IPS-NIHi7 (cell line): ENCODE data around the gene CRTC3.

Source experiments
- DNase-seq: peaks from one replicate; pipeline ENCODE4 v3.0.0; 2012; ENCODE audit warnings: mixed read lengths; ENCODE audit errors: extremely low spot score

Gene CRTC3

GRCh38 chr15:90593499-90594158 is 63.9 kb downstream of the CRTC3 start:
- DNase-seq = no peak

DNA sequence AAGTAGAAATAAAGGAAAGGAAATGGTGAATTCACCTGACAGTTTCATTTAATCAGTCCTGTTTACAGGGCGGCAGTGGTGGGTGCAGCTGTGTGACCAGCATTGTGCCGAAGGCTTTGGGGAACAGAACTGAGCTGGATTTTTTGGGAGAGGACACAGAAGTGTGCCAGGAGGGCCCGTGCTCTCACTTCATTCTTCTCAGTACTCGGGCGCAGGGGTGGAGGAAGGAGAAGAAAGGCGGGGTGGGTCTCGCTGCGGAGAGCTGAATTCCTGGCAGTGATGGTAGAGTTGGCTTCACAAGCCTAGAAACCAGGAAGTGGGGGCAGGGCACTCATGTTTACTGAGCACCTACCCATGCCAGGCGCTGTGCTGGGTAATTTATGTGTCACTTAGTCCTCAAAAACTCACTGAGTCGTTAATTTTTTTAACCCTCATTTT is 64.6 kb downstream of the CRTC3 start:
- DNase-seq = no peak

DNA sequence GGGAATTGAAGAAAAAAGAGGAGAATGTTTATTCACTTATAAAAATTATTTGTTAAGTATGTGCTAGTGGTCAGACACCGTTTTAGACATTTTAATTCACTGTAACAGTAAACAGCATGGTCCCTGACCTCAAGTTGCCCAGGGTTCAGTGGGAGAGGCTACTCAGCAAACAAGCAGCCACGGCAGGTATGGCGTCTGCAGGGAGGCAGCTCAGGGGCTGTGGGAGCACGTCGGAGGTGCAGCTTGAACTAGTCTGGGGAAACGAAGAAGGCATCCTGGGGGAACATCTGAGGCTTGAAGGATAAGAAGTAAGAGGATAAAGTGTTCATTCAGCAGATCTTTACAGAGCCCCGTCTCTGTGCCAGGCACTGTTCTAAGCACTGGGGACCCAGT is 66.0 kb downstream of the CRTC3 start:
- no peak for DNase-seq

- DNase-seq = no peak
Measured at GRCh38 chr15:90596943-90597342, 67.2 kb downstream of the CRTC3 start.

- no peak for DNase-seq
Measured at GRCh38 chr15:90597577-90597976, 67.9 kb downstream of the CRTC3 start.

DNA sequence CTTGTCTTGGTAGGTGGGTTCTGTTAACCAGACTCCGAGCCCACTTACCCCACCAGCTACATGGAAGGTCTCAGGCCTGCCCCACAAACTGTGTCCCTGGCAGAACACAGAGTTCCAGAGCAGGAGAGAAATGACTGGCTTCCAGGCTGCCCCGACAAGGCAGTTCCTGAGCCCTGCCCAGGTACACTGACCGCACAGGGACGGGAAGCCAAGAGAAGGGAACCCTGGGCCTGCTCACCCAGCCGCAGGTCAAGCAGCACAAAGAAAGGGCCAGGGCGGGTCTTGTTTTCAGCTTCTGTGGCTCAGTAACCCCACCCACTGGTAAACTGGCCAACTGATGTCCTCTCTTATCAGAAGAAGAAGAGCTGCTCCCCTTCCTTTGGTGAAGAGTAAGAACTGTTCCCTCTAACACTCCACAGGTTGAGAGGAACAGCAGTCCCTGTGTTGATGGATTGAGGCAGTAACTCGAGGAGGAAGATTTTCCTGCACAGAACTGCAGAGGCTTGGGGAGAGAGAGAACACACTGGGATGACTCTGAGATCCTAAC is 68.4 kb downstream of the CRTC3 start:
- peak; percentile 71 for DNase-seq

- DNase-seq = no peak
Measured at GRCh38 chr15:90598679-90599078, 69.0 kb downstream of the CRTC3 start.

DNA sequence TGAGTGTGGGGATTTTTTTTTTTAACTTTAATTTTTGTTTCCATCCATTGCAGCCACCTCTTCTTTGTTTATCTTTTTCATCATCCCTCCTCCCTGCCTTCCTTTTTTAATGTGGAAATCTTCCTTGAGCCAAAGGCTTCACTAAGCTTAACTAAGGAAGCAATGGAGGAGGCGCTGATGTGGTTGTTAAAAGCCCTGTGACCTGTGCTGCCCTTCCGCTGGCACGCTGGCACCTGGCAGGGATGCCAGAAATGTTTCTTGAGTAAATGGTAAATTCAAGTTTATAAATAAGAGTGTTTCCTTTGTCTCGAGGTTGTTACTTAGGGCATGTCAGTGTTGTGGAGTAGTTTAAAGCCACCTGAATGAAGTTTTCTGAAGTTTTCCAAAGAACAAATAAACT is 69.4 kb downstream of the CRTC3 start:
- DNase-seq = no peak

DNA sequence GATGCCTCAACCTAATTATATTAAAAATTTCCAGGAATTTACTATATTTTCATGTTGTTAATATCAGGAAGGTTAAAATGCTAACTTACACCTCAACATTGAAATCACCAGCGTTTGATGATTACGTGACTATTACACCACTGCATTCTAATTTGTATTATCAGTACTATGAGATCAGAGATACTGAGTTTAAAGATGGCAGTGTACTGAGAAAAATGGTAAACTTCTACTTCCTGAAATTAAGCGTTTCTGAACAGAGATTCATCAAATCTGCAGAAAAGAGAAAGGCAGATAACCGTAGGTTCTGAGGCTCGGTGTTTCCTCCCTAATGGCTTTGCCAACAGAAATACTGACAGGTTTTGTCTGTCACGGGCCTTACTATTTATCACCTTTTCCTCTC is 69.9 kb downstream of the CRTC3 start:
- no peak for DNase-seq

GRCh38 chr15:90600954-90601353 is 71.2 kb downstream of the CRTC3 start:
- no peak for DNase-seq

DNA sequence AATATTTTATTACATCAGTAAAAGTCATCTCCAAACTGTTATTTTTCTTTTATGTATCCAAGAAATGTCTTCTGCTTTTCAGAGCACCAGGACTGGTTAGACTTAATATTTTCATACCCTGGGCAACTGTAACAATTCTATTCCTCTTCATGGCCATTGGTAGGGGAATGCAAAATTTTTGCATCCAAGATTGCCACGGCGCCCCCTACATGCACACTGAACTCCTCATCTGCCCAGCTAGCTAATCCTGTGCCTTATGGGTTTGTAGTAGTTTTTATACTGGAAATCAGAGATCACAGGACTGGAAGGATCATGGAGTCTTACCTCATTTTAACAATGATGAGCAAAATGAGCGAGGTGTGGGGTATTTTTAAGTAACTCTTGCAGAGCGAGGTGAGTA is 74.2 kb downstream of the CRTC3 start:
- no peak for DNase-seq

- no peak for DNase-seq
Measured at GRCh38 chr15:90606641-90607040, 76.9 kb downstream of the CRTC3 start.

DNA sequence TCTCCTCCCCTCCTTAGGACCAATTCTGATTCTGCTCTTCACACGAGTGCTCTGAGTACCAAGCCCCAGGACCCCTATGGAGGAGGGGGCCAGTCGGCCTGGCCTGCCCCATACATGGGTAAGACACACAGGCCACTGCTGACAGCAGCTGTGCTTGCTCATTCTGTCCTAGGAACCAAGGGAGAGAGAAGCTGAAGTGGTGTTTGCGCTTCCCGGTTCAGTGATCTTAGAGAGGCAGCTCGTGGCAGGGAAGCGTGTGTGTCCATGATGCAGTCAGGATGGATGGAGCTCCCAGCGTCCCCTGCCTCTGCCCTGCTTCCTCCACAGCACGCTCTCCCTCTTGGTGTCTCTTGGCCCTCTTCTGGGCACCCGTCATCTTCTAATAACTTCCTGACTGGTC is 77.6 kb downstream of the CRTC3 start:
- DNase-seq = no peak

- peak; percentile 52 for DNase-seq
Measured at GRCh38 chr15:90609242-90610180, 79.8 kb downstream of the CRTC3 start.

DNA sequence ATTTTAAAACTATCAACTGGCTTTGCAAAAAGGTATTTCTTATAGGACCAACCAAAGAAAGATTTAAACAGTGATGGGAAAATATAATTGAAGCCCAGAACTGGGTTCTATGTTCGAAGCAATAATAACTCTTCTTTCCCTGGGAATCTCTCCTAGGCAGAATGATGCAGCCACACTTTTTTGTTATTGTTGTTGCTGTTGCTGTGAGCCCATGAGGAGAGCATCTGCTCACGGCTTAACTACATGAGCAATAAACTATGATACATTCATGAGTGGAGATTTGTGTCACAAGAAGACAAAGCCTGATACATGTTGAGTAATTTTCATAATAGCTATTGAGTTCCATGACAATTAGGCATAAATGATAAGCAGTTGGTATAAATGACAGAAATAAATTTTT is 80.5 kb downstream of the CRTC3 start:
- DNase-seq = no peak

DNA sequence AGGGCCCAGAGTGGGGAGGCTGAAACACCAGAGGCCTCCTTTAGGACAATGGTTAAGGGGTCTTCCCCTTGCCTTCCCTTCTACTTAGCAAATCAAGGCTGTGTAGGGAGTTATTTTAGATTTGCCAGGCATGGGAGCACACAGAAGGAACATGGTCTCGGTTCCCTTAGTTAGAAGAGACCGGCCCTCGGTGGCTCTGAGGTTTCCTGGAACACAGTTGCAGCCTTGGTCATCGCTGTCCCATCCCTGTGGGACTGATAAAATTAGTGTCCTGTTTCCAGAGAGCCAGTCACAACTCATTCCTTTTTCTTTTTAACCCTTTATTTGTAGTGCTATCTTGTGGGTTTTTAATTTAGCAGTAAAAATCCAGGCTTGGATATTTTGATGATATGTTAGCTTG is 81.4 kb downstream of the CRTC3 start:
- DNase-seq = no peak

GRCh38 chr15:90617171-90617570 is 87.4 kb downstream of the CRTC3 start:
- no peak for DNase-seq

GRCh38 chr15:90617668-90618097 is 88.0 kb downstream of the CRTC3 start:
- DNase-seq = no peak

GRCh38 chr15:90618330-90619125 is 88.8 kb downstream of the CRTC3 start:
- no peak for DNase-seq

DNA sequence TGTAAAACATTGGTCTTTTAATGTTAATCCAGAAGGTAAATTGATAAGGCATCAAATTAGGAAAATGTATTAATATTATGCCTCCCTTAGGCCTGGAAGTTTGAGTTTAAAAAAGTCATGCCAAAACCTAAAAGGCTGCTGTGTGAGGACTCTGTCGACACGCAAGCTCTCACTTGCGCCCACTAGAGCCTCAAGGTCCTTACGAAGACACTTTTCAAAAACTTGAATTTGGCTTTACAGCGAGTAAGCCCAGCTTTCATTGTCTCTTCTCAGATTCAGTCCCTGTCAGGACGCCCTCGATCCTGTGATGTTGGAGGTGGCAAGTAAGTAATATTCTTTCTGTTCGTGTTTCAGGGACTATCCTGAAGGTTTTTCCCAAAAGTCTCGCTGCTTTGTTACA is 89.7 kb downstream of the CRTC3 start:
- DNase-seq = no peak

- no peak for DNase-seq
Measured at GRCh38 chr15:90619939-90620338, 90.2 kb downstream of the CRTC3 start.
